Adipocyte (in vitro differentiated cells): ENCODE measurements around the gene EXO1.
A peak's percentile ranks its signal among the peaks of the same experiment; 100 is the strongest.
"Not testable (repeated sequence)": the region's sequence is repeated elsewhere in the genome, so short reads cannot be mapped to it uniquely, and the experiment has no call there.

Source experiments
- DNase-seq: peaks from one replicate; pipeline ENCODE4 v3.0.0-alpha.2; 2015; ENCODE audit warnings: low read depth
- H3K27me3 ChIP-seq: replicated peaks from 2 replicates; pipeline ENCODE4 v1.7.0; 2013; ENCODE audit warnings: mild to moderate bottlenecking, low read length, moderate library complexity; ENCODE audit not compliant: control insufficient read depth, insufficient read depth
- H3K36me3 ChIP-seq: 2 replicates; pipeline ENCODE4 v1.7.0; 2013; ENCODE audit warnings: low read length, mild to moderate bottlenecking, moderate library complexity; ENCODE audit not compliant: control insufficient read depth, insufficient read depth, severe bottlenecking
- H3K4me1 ChIP-seq: 2 replicates; pipeline ENCODE4 v1.7.0; 2013; ENCODE audit warnings: mild to moderate bottlenecking, low read length, moderate library complexity; ENCODE audit not compliant: control insufficient read depth, insufficient read depth
- H3K4me3 ChIP-seq: 2 replicates; pipeline ENCODE4 v1.7.0; 2013; ENCODE audit warnings: mild to moderate bottlenecking, low read length, moderate library complexity
- H3K9ac ChIP-seq: 2 replicates; pipeline ENCODE4 v1.7.0; 2013; ENCODE audit warnings: mild to moderate bottlenecking, low read length, moderate library complexity
- H3K9me3 ChIP-seq: 2 replicates; pipeline ENCODE4 v1.7.0; 2013; ENCODE audit warnings: mild to moderate bottlenecking, low read length, moderate library complexity; ENCODE audit not compliant: control insufficient read depth

EXO1 gene

GRCh38 chr1:241847796-241848685, at the start of gene EXO1:
Gene EXO1 (plus strand): TSS chr1:241848204. CDS start chr1:241850426, 2,222 bp downstream.
- H3K36me3 ChIP-seq: no peaks in the 10 kb centered on the region
- H3K27me3 ChIP-seq: no peaks in the 10 kb centered on the region
- H3K4me3 ChIP-seq: peak within 1 kb of the TSS; percentile 95
- H3K9ac ChIP-seq: peak within 1 kb of the TSS; percentile 99
- H3K9me3 ChIP-seq: no peaks in the 10 kb centered on the region
- H3K4me1 ChIP-seq: peaks cover 12% of the 10 kb centered on the region
- peak; percentile 98 for DNase-seq

GRCh38 chr1:241799416-241799815, 48.6 kb upstream of the EXO1 start:
- no peaks in the 10 kb centered on the region for H3K9me3 ChIP-seq
- H3K4me1 ChIP-seq: peaks cover 4% of the 10 kb centered on the region
- H3K36me3 ChIP-seq: no peaks in the 10 kb centered on the region
- H3K9ac ChIP-seq: no peak overlapping the region
- no peaks in the 10 kb centered on the region for H3K27me3 ChIP-seq
- no peak overlapping the region for H3K4me3 ChIP-seq
- peak; percentile 87 for DNase-seq

GRCh38 chr1:241800640-241801039, 47.4 kb upstream of the EXO1 start:
- no peak for DNase-seq
- H3K4me3 ChIP-seq: no peak overlapping the region
- no peaks in the 10 kb centered on the region for H3K36me3 ChIP-seq
- H3K4me1 ChIP-seq: peaks cover 4% of the 10 kb centered on the region
- H3K9me3 ChIP-seq: no peaks in the 10 kb centered on the region
- H3K27me3 ChIP-seq: no peaks in the 10 kb centered on the region
- no peak overlapping the region for H3K9ac ChIP-seq

- Histone ChIP-seq H3K4me3 (no peak overlapping the region), H3K27me3 (no peaks in the 10 kb centered on the region), H3K36me3 (no peaks in the 10 kb centered on the region), H3K9ac (no peak overlapping the region), H3K4me1 (peaks cover 4% of the 10 kb centered on the region), H3K9me3 (no peaks in the 10 kb centered on the region)
- DNase-seq: peak; percentile 29
These were observed 45.1 kb upstream of the EXO1 start for GRCh38 chr1:241802863-241803262.

GRCh38 chr1:241804706-241805105, 43.3 kb upstream of the EXO1 start:
- DNase-seq, H3K36me3 ChIP-seq, H3K4me3 ChIP-seq, H3K9me3 ChIP-seq, H3K9ac ChIP-seq, H3K4me1 ChIP-seq, H3K27me3 ChIP-seq: not testable (repeated sequence)

- peaks cover 3% of the 10 kb centered on the region for H3K4me1 ChIP-seq
- peak; percentile 22 for DNase-seq
- no peaks in the 10 kb centered on the region for H3K9me3 ChIP-seq
- H3K36me3 ChIP-seq: no peaks in the 10 kb centered on the region
- H3K4me3 ChIP-seq: no peak overlapping the region
- H3K9ac ChIP-seq: no peak overlapping the region
- H3K27me3 ChIP-seq: peaks cover 5% of the 10 kb centered on the region
These were observed 39.7 kb upstream of the EXO1 start for GRCh38 chr1:241808265-241808664.

- Histone ChIP-seq H3K36me3 (no peaks in the 10 kb centered on the region), H3K9me3 (no peaks in the 10 kb centered on the region), H3K4me1 (peaks cover 16% of the 10 kb centered on the region), H3K27me3 (peaks cover 5% of the 10 kb centered on the region), H3K9ac (no peak overlapping the region), H3K4me3 (no peak overlapping the region)
- no peak for DNase-seq
These were observed 37.1 kb upstream of the EXO1 start for GRCh38 chr1:241810769-241811405.

- no peaks in the 10 kb centered on the region for H3K27me3 ChIP-seq
- H3K9me3 ChIP-seq: no peaks in the 10 kb centered on the region
- no peak overlapping the region for H3K4me3 ChIP-seq
- H3K36me3 ChIP-seq: no peaks in the 10 kb centered on the region
- H3K4me1 ChIP-seq: peaks cover 25% of the 10 kb centered on the region
- no peak overlapping the region for H3K9ac ChIP-seq
- DNase-seq: peak; percentile 47
These were observed 34.2 kb upstream of the EXO1 start for GRCh38 chr1:241813768-241814320.

GRCh38 chr1:241816008-241816407, 32.0 kb upstream of the EXO1 start:
- Histone ChIP-seq H3K9ac (no peak overlapping the region), H3K27me3 (no peaks in the 10 kb centered on the region), H3K4me3 (no peak overlapping the region), H3K4me1 (peaks cover 25% of the 10 kb centered on the region), H3K36me3 (no peaks in the 10 kb centered on the region), H3K9me3 (no peaks in the 10 kb centered on the region)
- no peak for DNase-seq

- DNase-seq: peak; percentile 73
- Histone ChIP-seq H3K4me1 (peaks cover 25% of the 10 kb centered on the region), H3K9me3 (no peaks in the 10 kb centered on the region), H3K4me3 (no peak overlapping the region), H3K36me3 (no peaks in the 10 kb centered on the region), H3K9ac (no peak overlapping the region), H3K27me3 (no peaks in the 10 kb centered on the region)
These were observed 30.6 kb upstream of the EXO1 start for GRCh38 chr1:241817331-241817792.

- Histone ChIP-seq H3K4me3 (no peak overlapping the region), H3K4me1 (peaks cover 24% of the 10 kb centered on the region), H3K9me3 (no peaks in the 10 kb centered on the region), H3K36me3 (no peaks in the 10 kb centered on the region), H3K27me3 (no peaks in the 10 kb centered on the region), H3K9ac (no peak overlapping the region)
- no peak for DNase-seq
These were observed 29.9 kb upstream of the EXO1 start for GRCh38 chr1:241817956-241818612.
